Body of pancreas (tissue), 4 donors: ENCODE measurements around the gene FKBP3.

Experiments
- POLR2A ChIP-seq, 3 donors: fragments of 450-650 bp; IDR thresholded peaks; one replicate each; pipeline ENCODE4 v1.6.1; 2016; ENCODE audit warnings: antibody characterized with exemption in 3 of 3, mild to moderate bottlenecking in 2 of 3
- TF ChIP-seq, protein P1 (sequence below), 7 experiments: fragments of 450-650 bp in 4 of 7; fragments of 200-600 bp in 3 of 7; sonication (generic) in 3 of 7; IDR thresholded peaks; one replicate each; pipeline ENCODE4 v1.5.1; 2016 to 2019; ENCODE audit warnings: antibody characterized with exemption in 7 of 7

DNA sequence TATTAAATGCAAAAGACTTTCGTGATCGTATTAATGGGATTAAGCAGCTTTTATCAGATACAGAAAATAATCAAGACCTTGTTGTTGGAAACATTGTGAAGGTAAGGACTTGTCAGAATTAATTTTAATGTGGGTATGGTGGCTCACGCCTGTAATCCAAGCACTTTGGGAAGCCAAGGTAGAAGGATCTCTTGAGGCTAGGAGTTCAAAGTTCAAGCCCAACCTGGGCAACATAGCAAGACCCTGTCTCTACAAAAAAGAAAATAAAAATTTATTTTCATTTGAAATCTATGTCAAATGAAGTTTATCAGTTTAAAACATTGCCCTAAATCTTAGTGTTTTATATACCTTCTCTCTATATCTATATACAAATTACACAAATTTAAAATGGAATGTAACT, 67.6 kb downstream of the FKBP3 start:
- TF ChIP-seq, protein P1, sequence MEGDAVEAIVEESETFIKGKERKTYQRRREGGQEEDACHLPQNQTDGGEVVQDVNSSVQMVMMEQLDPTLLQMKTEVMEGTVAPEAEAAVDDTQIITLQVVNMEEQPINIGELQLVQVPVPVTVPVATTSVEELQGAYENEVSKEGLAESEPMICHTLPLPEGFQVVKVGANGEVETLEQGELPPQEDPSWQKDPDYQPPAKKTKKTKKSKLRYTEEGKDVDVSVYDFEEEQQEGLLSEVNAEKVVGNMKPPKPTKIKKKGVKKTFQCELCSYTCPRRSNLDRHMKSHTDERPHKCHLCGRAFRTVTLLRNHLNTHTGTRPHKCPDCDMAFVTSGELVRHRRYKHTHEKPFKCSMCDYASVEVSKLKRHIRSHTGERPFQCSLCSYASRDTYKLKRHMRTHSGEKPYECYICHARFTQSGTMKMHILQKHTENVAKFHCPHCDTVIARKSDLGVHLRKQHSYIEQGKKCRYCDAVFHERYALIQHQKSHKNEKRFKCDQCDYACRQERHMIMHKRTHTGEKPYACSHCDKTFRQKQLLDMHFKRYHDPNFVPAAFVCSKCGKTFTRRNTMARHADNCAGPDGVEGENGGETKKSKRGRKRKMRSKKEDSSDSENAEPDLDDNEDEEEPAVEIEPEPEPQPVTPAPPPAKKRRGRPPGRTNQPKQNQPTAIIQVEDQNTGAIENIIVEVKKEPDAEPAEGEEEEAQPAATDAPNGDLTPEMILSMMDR (IDR thresholded peaks at IDR 0.05), result no peak
- TF ChIP-seq POLR2A (IDR thresholded peaks at IDR 0.05), result no peak
